ENCODE measurements around the gene THSD7B.

THSD7B gene

DNA sequence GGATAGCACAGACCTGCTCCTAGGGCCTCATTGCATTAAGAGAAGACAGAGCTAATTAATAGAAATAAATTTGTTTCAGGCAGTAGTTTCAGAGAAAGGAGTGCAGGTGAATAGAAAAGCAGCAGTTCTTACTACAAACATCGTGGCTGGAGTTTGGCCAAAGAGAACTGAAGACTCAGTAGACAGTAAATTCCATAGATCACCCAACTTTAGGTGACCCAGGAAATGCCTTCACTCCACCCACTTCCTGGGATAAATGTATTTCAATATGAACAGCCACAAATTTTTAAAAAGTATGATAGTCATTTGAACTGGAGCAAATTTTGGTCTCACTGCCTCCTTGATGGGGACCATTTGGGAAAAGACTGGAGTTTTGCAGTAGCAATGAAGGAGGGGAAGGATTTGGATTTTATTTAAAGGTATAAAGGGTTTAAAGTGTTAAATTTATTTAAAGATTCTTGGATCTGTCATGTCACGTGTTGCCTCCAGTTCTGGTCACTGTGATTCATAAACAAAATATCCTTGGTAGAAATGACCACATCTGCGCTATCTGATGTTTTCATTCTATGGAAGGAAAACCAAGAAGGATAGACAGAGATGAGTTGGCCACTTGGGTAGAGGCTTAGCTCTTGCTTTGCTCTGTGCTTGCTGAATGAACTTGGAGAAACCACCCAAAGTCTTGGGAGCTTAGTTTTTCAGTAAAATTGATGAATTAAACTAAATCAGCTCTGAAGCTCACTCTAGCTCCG is 390.2 kb downstream of the THSD7B start:
- H3K36me3 Mint-ChIP-seq = no peaks in the 10 kb centered on the region
- no peaks in the 10 kb centered on the region for H3K27me3 Mint-ChIP-seq
- no peak for DNase-seq
- H3K4me1 Mint-ChIP-seq = no peaks in the 10 kb centered on the region
- H3K9me3 Mint-ChIP-seq = no peaks in the 10 kb centered on the region
- no peak overlapping the region for H3K27ac Mint-ChIP-seq
- no peak overlapping the region for H3K4me3 Mint-ChIP-seq
- CTCF ChIA-PET = no interaction called here

DNA sequence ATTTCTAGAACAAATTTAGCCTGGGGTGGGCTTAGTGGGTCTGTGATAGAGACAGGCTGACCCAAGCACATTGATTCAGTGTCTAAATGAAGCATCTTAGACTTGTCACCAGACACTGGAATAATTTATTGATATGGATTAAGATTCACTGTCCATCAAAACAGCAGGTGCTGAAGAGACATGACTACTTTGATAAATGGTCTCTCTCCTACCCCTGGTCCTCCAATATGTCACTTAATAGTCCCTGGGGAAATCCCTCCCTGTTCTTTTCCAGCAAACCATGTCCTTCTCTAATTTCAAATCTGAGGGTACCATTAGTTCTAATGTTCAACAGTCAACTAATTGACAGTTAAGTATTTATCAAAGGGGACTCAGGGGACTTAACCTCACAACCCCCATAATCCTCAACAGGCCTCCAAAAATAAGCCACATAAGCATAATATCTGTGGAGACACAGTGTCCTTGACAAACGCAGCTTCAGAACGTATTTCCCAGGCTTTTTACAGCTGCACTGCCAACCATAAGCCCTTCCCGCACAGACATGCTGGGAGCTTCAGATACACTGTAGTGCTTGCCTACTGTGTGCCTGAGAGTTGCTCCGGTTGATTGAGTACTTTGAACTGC is 391.0 kb downstream of the THSD7B start:
- CTCF ChIA-PET = no interaction called here
- H3K27ac Mint-ChIP-seq = no peak overlapping the region
- no peak for DNase-seq
- H3K4me1 Mint-ChIP-seq = no peaks in the 10 kb centered on the region
- H3K36me3 Mint-ChIP-seq = no peaks in the 10 kb centered on the region
- no peaks in the 10 kb centered on the region for H3K27me3 Mint-ChIP-seq
- no peak overlapping the region for H3K4me3 Mint-ChIP-seq
- no peaks in the 10 kb centered on the region for H3K9me3 Mint-ChIP-seq

GRCh38 chr2:137157851-137158250 is 392.5 kb downstream of the THSD7B start:
- H3K27ac Mint-ChIP-seq = no peak overlapping the region

GRCh38 chr2:137161250-137161649 is 395.9 kb downstream of the THSD7B start:
- Mint-ChIP-seq H3K4me3 (no peak overlapping the region), H3K4me1 (no peaks in the 10 kb centered on the region), H3K27me3 (no peaks in the 10 kb centered on the region), H3K9me3 (peaks cover 7% of the 10 kb centered on the region), H3K36me3 (no peaks in the 10 kb centered on the region), H3K27ac (no peak overlapping the region)
- CTCF ChIA-PET = no interaction called here
- DNase-seq = no peak

More at GRCh38 chr2:137157851-137158250, 392.5 kb downstream of the THSD7B start:
- DNase-seq = no peak
- CTCF ChIA-PET = no interaction called here
- H3K36me3 Mint-ChIP-seq = no peaks in the 10 kb centered on the region
- H3K4me1 Mint-ChIP-seq = no peaks in the 10 kb centered on the region
- no peak overlapping the region for H3K4me3 Mint-ChIP-seq
- no peaks in the 10 kb centered on the region for H3K9me3 Mint-ChIP-seq
- no peaks in the 10 kb centered on the region for H3K27me3 Mint-ChIP-seq

DNA sequence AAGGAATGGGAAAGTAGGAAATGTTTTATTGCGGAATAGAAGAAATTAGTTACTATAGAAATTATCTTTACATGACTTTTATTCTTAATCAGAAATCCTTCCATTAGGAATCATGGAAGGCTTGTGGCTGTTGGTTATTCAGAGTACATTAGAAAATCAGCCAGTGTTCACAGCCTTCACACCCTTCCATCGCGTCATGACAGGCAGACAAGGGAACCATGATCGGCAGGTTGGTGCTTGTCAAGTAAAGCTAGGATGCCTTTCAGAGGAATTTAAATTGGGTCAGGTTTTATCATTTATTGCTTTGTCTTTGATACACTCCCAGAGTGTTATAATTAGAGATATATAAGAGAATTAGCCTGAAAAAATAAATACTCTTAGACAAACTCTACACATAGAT is 400.6 kb downstream of the THSD7B start:
- H3K4me1 Mint-ChIP-seq = no peaks in the 10 kb centered on the region
- H3K27me3 Mint-ChIP-seq = no peaks in the 10 kb centered on the region

GRCh38 chr2:137167651-137168050 is 402.3 kb downstream of the THSD7B start:
- H3K27me3 Mint-ChIP-seq = no peaks in the 10 kb centered on the region
- H3K27ac Mint-ChIP-seq = no peak overlapping the region
- peaks cover 7% of the 10 kb centered on the region for H3K9me3 Mint-ChIP-seq
- no peaks in the 10 kb centered on the region for H3K36me3 Mint-ChIP-seq
- no peaks in the 10 kb centered on the region for H3K4me1 Mint-ChIP-seq
- CTCF ChIA-PET = no interaction called here
- no peak overlapping the region for H3K4me3 Mint-ChIP-seq
- no peak for DNase-seq

More for the DNA sequence above, 400.6 kb downstream of the THSD7B start:
- CTCF ChIA-PET = no interaction called here
- no peak overlapping the region for H3K27ac Mint-ChIP-seq
- H3K4me3 Mint-ChIP-seq = no peak overlapping the region
- no peaks in the 10 kb centered on the region for H3K36me3 Mint-ChIP-seq
- peaks cover 7% of the 10 kb centered on the region for H3K9me3 Mint-ChIP-seq
- DNase-seq = no peak

DNA sequence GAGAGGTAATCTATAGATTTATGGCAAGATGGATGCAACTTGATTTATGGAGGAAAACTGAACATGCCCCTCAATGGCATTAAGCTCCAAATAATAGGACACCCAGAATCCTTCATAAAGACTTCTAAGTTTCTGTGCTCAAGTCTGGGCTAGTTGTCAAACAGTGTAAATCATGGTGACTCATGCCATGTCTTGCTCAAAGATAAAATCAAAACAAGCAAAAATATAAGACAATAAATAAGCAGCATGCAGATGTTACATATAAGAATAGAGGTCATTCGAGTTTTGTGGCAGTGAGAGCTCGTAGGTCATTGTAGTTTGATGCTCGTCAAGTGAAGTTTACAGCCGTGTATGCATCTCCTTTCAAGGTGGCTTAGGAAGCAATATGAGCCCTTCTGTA is 403.2 kb downstream of the THSD7B start:
- Mint-ChIP-seq H3K27me3 (no peaks in the 10 kb centered on the region), H3K4me1 (no peaks in the 10 kb centered on the region), H3K4me3 (no peak overlapping the region), H3K27ac (no peak overlapping the region), H3K36me3 (no peaks in the 10 kb centered on the region), H3K9me3 (peaks cover 5% of the 10 kb centered on the region)
- DNase-seq = no peak
- CTCF ChIA-PET = interaction anchor here (0.6 kb wide), 1 partner anchor 204 kb away, joined by 3 read pairs; no protein-coding TSS in a partner anchor

GRCh38 chr2:137172162-137172561 is 406.8 kb downstream of the THSD7B start:
- Mint-ChIP-seq H3K9me3 (no peaks in the 10 kb centered on the region), H3K27ac (no peak overlapping the region), H3K4me1 (no peaks in the 10 kb centered on the region), H3K4me3 (no peak overlapping the region), H3K27me3 (no peaks in the 10 kb centered on the region), H3K36me3 (no peaks in the 10 kb centered on the region)
- no peak for DNase-seq
- CTCF ChIA-PET = no interaction called here

DNA sequence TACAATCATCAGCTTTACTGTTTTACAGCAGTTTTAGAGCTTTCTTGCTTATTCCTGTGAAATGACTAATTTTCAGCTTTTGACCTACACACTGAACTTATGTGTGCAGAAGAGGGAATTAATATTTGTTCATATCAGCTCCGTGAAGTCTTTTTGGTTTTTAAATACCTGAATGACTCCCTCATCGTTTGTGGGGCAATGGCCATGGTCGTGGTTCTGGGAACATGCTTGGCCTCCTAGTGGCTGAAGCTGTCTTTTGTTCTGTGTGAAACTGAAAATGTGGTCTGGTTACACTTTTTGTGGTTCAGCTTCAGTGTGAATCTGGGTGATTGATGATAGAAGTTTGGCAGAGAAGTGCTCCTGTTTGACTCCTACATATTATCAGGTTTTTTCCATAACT is 408.1 kb downstream of the THSD7B start:
- Mint-ChIP-seq H3K4me3 (no peak overlapping the region), H3K9me3 (no peaks in the 10 kb centered on the region), H3K36me3 (no peaks in the 10 kb centered on the region), H3K27ac (no peak overlapping the region), H3K27me3 (no peaks in the 10 kb centered on the region), H3K4me1 (no peaks in the 10 kb centered on the region)
- CTCF ChIA-PET = no interaction called here
- DNase-seq = no peak

- Mint-ChIP-seq H3K36me3 (no peaks in the 10 kb centered on the region), H3K27me3 (no peaks in the 10 kb centered on the region), H3K4me3 (no peak overlapping the region), H3K4me1 (no peaks in the 10 kb centered on the region), H3K9me3 (no peaks in the 10 kb centered on the region), H3K27ac (no peak overlapping the region)
- no peak for DNase-seq
- CTCF ChIA-PET = no interaction called here
Measured at GRCh38 chr2:137175246-137175645, 409.9 kb downstream of the THSD7B start.

- CTCF ChIA-PET = no interaction called here
Measured at GRCh38 chr2:137178951-137179377, 413.6 kb downstream of the THSD7B start.

GRCh38 chr2:137179542-137179941 is 414.2 kb downstream of the THSD7B start:
- Mint-ChIP-seq H3K27me3 (no peaks in the 10 kb centered on the region), H3K36me3 (no peaks in the 10 kb centered on the region), H3K9me3 (no peaks in the 10 kb centered on the region), H3K27ac (no peak overlapping the region), H3K4me3 (no peak overlapping the region), H3K4me1 (no peaks in the 10 kb centered on the region)
- CTCF ChIA-PET = no interaction called here
- DNase-seq = no peak

More at GRCh38 chr2:137178951-137179377, 413.6 kb downstream of the THSD7B start:
- H3K36me3 Mint-ChIP-seq = no peaks in the 10 kb centered on the region
- no peak for DNase-seq
- H3K4me1 Mint-ChIP-seq = no peaks in the 10 kb centered on the region
- H3K27ac Mint-ChIP-seq = no peak overlapping the region
- H3K27me3 Mint-ChIP-seq = no peaks in the 10 kb centered on the region
- no peak overlapping the region for H3K4me3 Mint-ChIP-seq
- H3K9me3 Mint-ChIP-seq = no peaks in the 10 kb centered on the region

- no peaks in the 10 kb centered on the region for H3K36me3 Mint-ChIP-seq
Measured at GRCh38 chr2:137180012-137180411, 414.7 kb downstream of the THSD7B start.

GRCh38 chr2:137181370-137181769 is 416.0 kb downstream of the THSD7B start:
- Mint-ChIP-seq H3K4me1 (no peaks in the 10 kb centered on the region), H3K27ac (no peak overlapping the region), H3K4me3 (no peak overlapping the region), H3K9me3 (peaks cover 2% of the 10 kb centered on the region), H3K36me3 (no peaks in the 10 kb centered on the region), H3K27me3 (no peaks in the 10 kb centered on the region)
- CTCF ChIA-PET = no interaction called here
- DNase-seq = no peak

More at GRCh38 chr2:137180012-137180411, 414.7 kb downstream of the THSD7B start:
- Mint-ChIP-seq H3K9me3 (no peaks in the 10 kb centered on the region), H3K27me3 (no peaks in the 10 kb centered on the region), H3K27ac (no peak overlapping the region), H3K4me1 (no peaks in the 10 kb centered on the region), H3K4me3 (no peak overlapping the region)
- CTCF ChIA-PET = no interaction called here
- no peak for DNase-seq

DNA sequence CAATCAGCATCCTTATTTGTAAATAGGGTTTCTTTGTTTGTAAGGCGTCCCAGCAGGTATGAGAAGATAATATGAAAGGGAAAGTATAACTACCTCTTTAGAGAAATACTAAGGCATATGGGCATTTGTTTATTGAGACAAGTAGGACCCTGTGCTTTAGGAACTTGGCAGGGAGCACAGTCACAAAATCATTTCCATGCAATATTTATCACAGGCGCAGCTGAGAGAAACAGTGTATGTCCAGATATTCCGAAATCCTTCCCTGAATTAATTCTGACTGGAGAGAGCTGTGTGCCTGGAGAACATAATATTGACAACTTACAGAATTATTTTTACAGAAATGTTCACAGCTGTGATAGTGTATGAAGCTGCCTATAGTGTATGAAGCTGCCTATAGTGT is 416.7 kb downstream of the THSD7B start:
- CTCF ChIA-PET = no interaction called here
- Mint-ChIP-seq H3K27me3 (no peaks in the 10 kb centered on the region), H3K4me3 (no peak overlapping the region), H3K36me3 (no peaks in the 10 kb centered on the region), H3K27ac (no peak overlapping the region), H3K9me3 (peaks cover 2% of the 10 kb centered on the region), H3K4me1 (no peaks in the 10 kb centered on the region)
- no peak for DNase-seq

Data from activated naive CD4-positive, alpha-beta T cell treated with anti-CD3 and anti-CD28 coated beads, Interleukin-2, amount 10 ng/mL, durations not matched to agents 7 days and 5 days (primary cell).